ENCODE measurements around the gene C1orf21. TPM values are rescaled to one million over a fixed set of nuclear protein-coding genes. Genes with fewer than 3 reads are reported as not detected.
"Not testable (repeated sequence)": the region's sequence is repeated elsewhere in the genome, so short reads cannot be mapped to it uniquely, and the experiment has no call there.

The C1orf21 gene
- total RNA-seq (1 to 10 TPM; 6.8 to 8.2 TPM), polyA plus RNA-seq (23.4 TPM)

DNA sequence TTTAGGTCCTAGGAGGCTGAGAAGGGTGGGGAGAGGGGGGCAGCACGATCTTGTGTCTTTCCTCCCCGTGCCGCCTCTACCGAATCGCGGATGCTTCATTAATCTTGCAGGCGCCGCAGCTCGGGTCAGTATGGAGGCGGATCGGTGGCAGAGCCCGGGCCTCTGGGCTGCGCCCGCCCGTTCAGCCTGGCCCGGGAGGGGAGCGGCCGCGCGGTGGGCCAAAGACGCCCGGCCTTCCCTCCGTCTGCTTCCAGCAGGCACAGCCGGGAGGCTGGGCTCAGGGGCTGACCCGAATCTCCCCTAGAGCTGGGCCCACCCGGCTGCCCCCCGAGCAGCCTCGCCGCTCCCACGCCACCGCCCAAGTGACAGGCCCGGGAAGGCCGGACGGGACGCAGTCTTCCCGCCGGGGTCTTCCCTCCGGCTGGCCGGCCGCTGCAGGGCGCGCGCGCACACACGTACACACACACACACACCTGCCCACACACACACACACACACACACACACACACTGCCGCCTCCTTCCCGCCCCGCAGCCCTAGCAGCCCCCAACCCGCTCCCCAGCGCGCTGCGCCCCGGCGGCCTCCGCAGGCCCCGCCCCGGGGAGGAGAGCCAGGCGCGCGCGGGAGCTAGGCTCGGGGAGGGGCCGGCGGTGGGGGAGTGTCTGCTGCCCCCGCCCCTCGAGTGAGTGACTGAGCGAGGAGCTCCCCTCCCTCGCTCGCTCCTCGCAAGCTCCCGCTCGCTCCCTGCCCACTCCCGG, at the start of gene C1orf21:
Gene C1orf21 (plus strand): TSS at position 718 of the 757 bp plus-strand sequence. CDS start 90,481 bp downstream, outside the sequence.
- H3K36me3 Mint-ChIP-seq, result peaks cover 0 to 7% (median 0%) of the 10 kb centered on the region in 3 donors
- Histone ChIP-seq H3K9me3 (ENCODE audit: low read length) (no peaks in the 10 kb centered on the region), H3K27ac (ENCODE audit: low read depth, low read length) (peak within 1 kb of the TSS; percentile 66), H3K36me3 (ENCODE audit: insufficient read depth, low read length) (no peaks in the 10 kb centered on the region), H3K27me3 (ENCODE audit: insufficient read depth, low read length, poor library complexity, severe bottlenecking) (peaks cover 6% of the 10 kb centered on the region), H3K4me1 (ENCODE audit: insufficient read depth, low read length) (peaks cover 8% of the 10 kb centered on the region), H3K4me3 (ENCODE audit: low read length) (peak within 1 kb of the TSS; percentile 56)
- peaks cover 23 to 42% (median 33%) of the 10 kb centered on the region in 3 donors for H3K4me1 Mint-ChIP-seq
- H3K9me3 Mint-ChIP-seq, result no peaks in the 10 kb centered on the region
- H3K27me3 Mint-ChIP-seq, result peaks cover 21 to 42% of the 10 kb centered on the region in 2 donors
- CTCF ChIA-PET, result interaction anchor here (0.6 to 1.4 kb wide), 4 partner anchors 9 to 359 kb away, joined by 3 to 5 read pairs (median 4); no protein-coding TSS in a partner anchor
- H3K4me3 Mint-ChIP-seq, result peak within 1 kb of the TSS; percentile 84 to 97 (median 90)
- DNase-seq, result peak; percentile 22 to 83 (median 76)
- H3K27ac Mint-ChIP-seq, result peak within 1 kb of the TSS; percentile 18 to 97 (median 92)
- POLR2A ChIA-PET, result interaction anchor here (0.5 to 0.6 kb wide), 2 partner anchors 21 to 429 kb away, joined by 3 to 6 read pairs; no protein-coding TSS in a partner anchor

- POLR2A ChIA-PET; H3K4me1 ChIP-seq (ENCODE audit: insufficient read depth, low read length); H3K9me3 Mint-ChIP-seq; H3K9me3 ChIP-seq (ENCODE audit: low read length); CTCF ChIA-PET; H3K4me1 Mint-ChIP-seq; H3K36me3 ChIP-seq (ENCODE audit: insufficient read depth, low read length); H3K36me3 Mint-ChIP-seq; H3K4me3 ChIP-seq (ENCODE audit: low read length); H3K27ac ChIP-seq (ENCODE audit: low read depth, low read length); H3K27ac Mint-ChIP-seq; DNase-seq; H3K4me3 Mint-ChIP-seq; H3K27me3 ChIP-seq (ENCODE audit: insufficient read depth, low read length, poor library complexity, severe bottlenecking): not testable (repeated sequence)
- H3K27me3 Mint-ChIP-seq, result peaks cover 0 to 15% of the 10 kb centered on the region in 2 donors
Measured at GRCh38 chr1:184337865-184338264, 49.0 kb upstream of the C1orf21 start.

- Mint-ChIP-seq H3K4me1 (no peaks in the 10 kb centered on the region), H3K36me3 (peaks cover 0 to 4% (median 0%) of the 10 kb centered on the region in 3 donors), H3K4me3 (no peak overlapping the region), H3K9me3 (peaks cover 3 to 10% (median 6%) of the 10 kb centered on the region in 5 donors), H3K27ac (no peak overlapping the region), H3K27me3 (peaks cover 2 to 16% of the 10 kb centered on the region in 2 donors)
- Histone ChIP-seq H3K9me3 (ENCODE audit: low read length) (no peaks in the 10 kb centered on the region), H3K27me3 (ENCODE audit: insufficient read depth, low read length, poor library complexity, severe bottlenecking) (no peaks in the 10 kb centered on the region), H3K27ac (ENCODE audit: low read depth, low read length) (no peak overlapping the region), H3K36me3 (ENCODE audit: insufficient read depth, low read length) (no peaks in the 10 kb centered on the region), H3K4me1 (ENCODE audit: insufficient read depth, low read length) (no peaks in the 10 kb centered on the region), H3K4me3 (ENCODE audit: low read length) (no peak overlapping the region)
- DNase-seq, result no peak
- POLR2A ChIA-PET, result no interaction called here
- CTCF ChIA-PET, result interaction anchor here (1.1 kb wide), 1 partner anchor 12 kb away, joined by 3 read pairs; no protein-coding TSS in a partner anchor
Measured at GRCh38 chr1:184340984-184341383, 45.8 kb upstream of the C1orf21 start.

DNA sequence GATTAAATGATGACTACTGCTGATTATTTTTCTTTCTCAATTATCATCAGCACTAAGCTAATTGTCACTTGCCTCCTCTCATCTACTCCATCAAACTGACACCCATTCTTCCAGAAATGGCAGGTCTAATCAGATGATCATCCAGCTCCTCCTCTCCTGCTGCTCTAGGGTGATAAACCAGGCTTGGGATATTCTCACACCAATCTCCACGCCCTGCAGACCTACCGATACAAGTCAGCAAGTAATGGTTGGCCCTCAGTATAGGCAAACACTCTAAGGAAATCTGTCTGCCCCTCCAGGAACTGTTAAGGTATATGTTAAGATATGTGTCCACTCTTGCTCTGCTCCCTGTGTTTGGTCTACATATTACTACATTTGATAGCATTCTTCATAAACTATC, 36.3 kb upstream of the C1orf21 start:
- Mint-ChIP-seq H3K4me1 (no peaks in the 10 kb centered on the region), H3K9me3 (peaks cover 0 to 2% (median 0%) of the 10 kb centered on the region in 5 donors), H3K27ac (no peak overlapping the region), H3K27me3 (peaks cover 7 to 21% of the 10 kb centered on the region in 2 donors), H3K4me3 (no peak overlapping the region), H3K36me3 (no peaks in the 10 kb centered on the region)
- no peak overlapping the region for H3K27ac ChIP-seq (ENCODE audit: low read depth, low read length)
- CTCF ChIA-PET, result no interaction called here
- no peaks in the 10 kb centered on the region for H3K36me3 ChIP-seq (ENCODE audit: insufficient read depth, low read length)
- no peaks in the 10 kb centered on the region for H3K4me1 ChIP-seq (ENCODE audit: insufficient read depth, low read length)
- no peak overlapping the region for H3K4me3 ChIP-seq (ENCODE audit: low read length)
- H3K27me3 ChIP-seq (ENCODE audit: insufficient read depth, low read length, poor library complexity, severe bottlenecking), result no peaks in the 10 kb centered on the region
- DNase-seq, result no peak
- POLR2A ChIA-PET, result no interaction called here
- H3K9me3 ChIP-seq (ENCODE audit: low read length), result no peaks in the 10 kb centered on the region

GRCh38 chr1:184351416-184351975, 35.3 kb upstream of the C1orf21 start:
- Histone ChIP-seq H3K4me3 (ENCODE audit: low read length) (no peak overlapping the region), H3K27ac (ENCODE audit: low read depth, low read length) (no peak overlapping the region), H3K9me3 (ENCODE audit: low read length) (no peaks in the 10 kb centered on the region), H3K4me1 (ENCODE audit: insufficient read depth, low read length) (no peaks in the 10 kb centered on the region), H3K27me3 (ENCODE audit: insufficient read depth, low read length, poor library complexity, severe bottlenecking) (no peaks in the 10 kb centered on the region), H3K36me3 (ENCODE audit: insufficient read depth, low read length) (no peaks in the 10 kb centered on the region)
- ChIA-PET POLR2A (no interaction called here), CTCF (interaction anchor here (1.7 kb wide), 1 partner anchor 11 kb away, joined by 3 read pairs; no protein-coding TSS in a partner anchor)
- no peak overlapping the region for H3K27ac Mint-ChIP-seq
- H3K4me1 Mint-ChIP-seq, result no peaks in the 10 kb centered on the region
- H3K36me3 Mint-ChIP-seq, result no peaks in the 10 kb centered on the region
- DNase-seq, result no peak
- no peak overlapping the region for H3K4me3 Mint-ChIP-seq
- H3K27me3 Mint-ChIP-seq, result peaks cover 7 to 21% of the 10 kb centered on the region in 2 donors
- H3K9me3 Mint-ChIP-seq, result peaks cover 0 to 2% (median 0%) of the 10 kb centered on the region in 5 donors

GRCh38 chr1:184352776-184353175, 34.1 kb upstream of the C1orf21 start:
- Mint-ChIP-seq H3K36me3 (no peaks in the 10 kb centered on the region), H3K27ac (no peak overlapping the region), H3K4me1 (no peaks in the 10 kb centered on the region), H3K9me3 (peaks cover 0 to 2% (median 0%) of the 10 kb centered on the region in 5 donors), H3K27me3 (peaks cover 7 to 21% of the 10 kb centered on the region in 2 donors), H3K4me3 (no peak overlapping the region)
- ChIA-PET POLR2A (no interaction called here), CTCF (interaction anchor here (1.7 kb wide), 1 partner anchor 12 kb away, joined by 3 read pairs; no protein-coding TSS in a partner anchor)
- no peak for DNase-seq
- H3K27me3 ChIP-seq (ENCODE audit: insufficient read depth, low read length, poor library complexity, severe bottlenecking), result no peaks in the 10 kb centered on the region
- no peak overlapping the region for H3K27ac ChIP-seq (ENCODE audit: low read depth, low read length)
- H3K4me1 ChIP-seq (ENCODE audit: insufficient read depth, low read length), result no peaks in the 10 kb centered on the region
- H3K36me3 ChIP-seq (ENCODE audit: insufficient read depth, low read length), result no peaks in the 10 kb centered on the region
- H3K4me3 ChIP-seq (ENCODE audit: low read length), result no peak overlapping the region
- H3K9me3 ChIP-seq (ENCODE audit: low read length), result no peaks in the 10 kb centered on the region

DNA sequence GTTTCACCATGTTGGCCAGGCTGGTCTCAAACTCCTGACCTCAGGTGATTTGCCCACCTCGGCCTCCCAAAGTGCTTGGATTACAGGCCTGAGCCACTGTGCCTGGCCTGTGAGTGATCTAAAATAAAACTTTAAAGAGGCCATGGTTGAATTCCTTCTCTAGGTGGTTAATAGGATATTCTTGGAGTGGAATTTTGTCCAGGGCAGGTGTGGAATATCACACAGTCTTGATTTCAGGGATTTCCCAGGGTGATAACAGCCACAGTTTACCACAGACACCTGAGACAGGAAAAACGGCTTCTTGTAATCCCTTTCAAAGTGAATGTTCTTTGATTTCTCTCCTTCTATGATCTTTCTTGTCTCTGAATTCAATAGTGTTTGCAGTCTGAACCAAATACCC, 32.1 kb upstream of the C1orf21 start:
- H3K4me3 ChIP-seq (ENCODE audit: low read length), result no peak overlapping the region
- Mint-ChIP-seq H3K4me3 (no peak overlapping the region), H3K27ac (no peak overlapping the region), H3K27me3 (peaks cover 7 to 21% of the 10 kb centered on the region in 2 donors), H3K36me3 (no peaks in the 10 kb centered on the region), H3K9me3 (peaks cover 0 to 2% (median 0%) of the 10 kb centered on the region in 5 donors), H3K4me1 (no peaks in the 10 kb centered on the region)
- POLR2A ChIA-PET, result no interaction called here
- DNase-seq, result no peak
- no peaks in the 10 kb centered on the region for H3K27me3 ChIP-seq (ENCODE audit: insufficient read depth, low read length, poor library complexity, severe bottlenecking)
- CTCF ChIA-PET, result no interaction called here
- H3K36me3 ChIP-seq (ENCODE audit: insufficient read depth, low read length), result no peaks in the 10 kb centered on the region
- H3K9me3 ChIP-seq (ENCODE audit: low read length), result no peaks in the 10 kb centered on the region
- H3K4me1 ChIP-seq (ENCODE audit: insufficient read depth, low read length), result no peaks in the 10 kb centered on the region
- H3K27ac ChIP-seq (ENCODE audit: low read depth, low read length), result no peak overlapping the region

GRCh38 chr1:184356891-184357290, 29.9 kb upstream of the C1orf21 start:
- DNase-seq, result no peak
- Mint-ChIP-seq H3K9me3 (peaks cover 0 to 2% (median 0%) of the 10 kb centered on the region in 5 donors), H3K36me3 (no peaks in the 10 kb centered on the region), H3K27ac (no peak overlapping the region), H3K4me1 (no peaks in the 10 kb centered on the region), H3K4me3 (no peak overlapping the region), H3K27me3 (peaks cover 7 to 25% of the 10 kb centered on the region in 2 donors)
- Histone ChIP-seq H3K27me3 (ENCODE audit: insufficient read depth, low read length, poor library complexity, severe bottlenecking) (no peaks in the 10 kb centered on the region), H3K36me3 (ENCODE audit: insufficient read depth, low read length) (no peaks in the 10 kb centered on the region), H3K9me3 (ENCODE audit: low read length) (no peaks in the 10 kb centered on the region), H3K4me1 (ENCODE audit: insufficient read depth, low read length) (no peaks in the 10 kb centered on the region), H3K4me3 (ENCODE audit: low read length) (no peak overlapping the region), H3K27ac (ENCODE audit: low read depth, low read length) (no peak overlapping the region)
- ChIA-PET CTCF (no interaction called here), POLR2A (no interaction called here)
